Stimulated activated CD4-positive, alpha-beta T cell treated with anti-CD3 and anti-CD28 coated beads, Interleukin-15, amount 100 ng/mL, for 24 hours (primary cell): Measurements from ENCODE around the gene INSYN2B.

ENCODE experiments used
- DNase-seq: peaks from one replicate; pipeline ENCODE4 v3.0.0-alpha.2; 2020

The INSYN2B gene

DNA sequence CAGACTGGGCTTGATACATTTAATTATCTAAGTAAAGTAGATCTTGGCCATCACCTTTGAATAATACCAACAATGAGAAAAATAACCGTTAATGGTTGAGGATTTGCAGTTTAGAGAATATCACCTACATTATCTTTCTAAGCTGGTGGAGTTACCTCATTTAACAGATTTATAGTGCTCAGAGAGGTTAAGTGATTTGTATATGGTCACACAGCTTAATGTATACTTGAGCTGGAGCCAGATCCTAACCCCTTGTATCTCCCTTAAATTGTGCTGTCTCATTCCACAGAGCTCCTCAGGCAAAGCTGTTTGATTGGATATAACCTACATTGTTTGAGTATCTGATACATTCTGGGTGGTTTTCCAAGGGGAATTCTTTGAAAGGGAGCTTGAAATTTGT lies 57.8 kb downstream of the INSYN2B start:
- DNase-seq: no peak

DNA sequence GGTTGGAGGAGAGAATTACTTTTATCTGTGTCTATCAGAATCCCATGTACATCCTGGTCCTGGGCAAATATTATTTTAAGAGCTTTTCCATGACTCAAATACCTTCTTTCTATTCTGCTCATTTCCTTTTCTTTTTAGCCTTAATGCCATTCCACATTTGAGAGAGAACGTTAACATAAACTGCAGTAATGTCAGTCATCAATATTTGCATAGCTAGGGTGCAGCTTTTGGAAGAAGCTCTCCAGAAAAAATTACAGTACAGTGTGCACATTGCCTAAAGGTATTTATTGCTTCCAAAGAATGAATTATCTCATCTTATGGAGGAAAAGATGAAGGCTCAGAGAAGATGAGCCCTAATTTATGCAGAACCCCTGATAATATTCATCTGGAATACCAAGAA lies 58.3 kb downstream of the INSYN2B start:
- no peak for DNase-seq

DNA sequence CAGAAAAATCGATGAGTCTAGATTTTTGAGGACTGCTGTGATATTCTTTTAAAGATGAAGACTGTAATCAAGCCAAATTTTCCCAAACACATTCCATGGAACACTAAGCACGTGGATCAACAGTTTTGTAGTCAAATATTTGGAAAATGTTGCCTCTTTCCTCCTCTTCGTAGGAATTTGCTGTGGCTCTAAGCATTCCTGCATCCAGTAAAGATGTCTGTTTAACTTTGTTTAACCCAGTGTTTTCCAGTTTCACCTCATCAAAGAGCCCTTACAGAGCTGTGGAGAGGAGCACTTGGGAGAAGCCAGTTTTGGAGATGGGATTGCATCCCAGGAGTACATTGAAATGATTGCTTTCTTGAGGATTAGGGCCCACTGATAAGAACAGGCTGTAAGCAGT lies 58.9 kb downstream of the INSYN2B start:
- no peak for DNase-seq

DNA sequence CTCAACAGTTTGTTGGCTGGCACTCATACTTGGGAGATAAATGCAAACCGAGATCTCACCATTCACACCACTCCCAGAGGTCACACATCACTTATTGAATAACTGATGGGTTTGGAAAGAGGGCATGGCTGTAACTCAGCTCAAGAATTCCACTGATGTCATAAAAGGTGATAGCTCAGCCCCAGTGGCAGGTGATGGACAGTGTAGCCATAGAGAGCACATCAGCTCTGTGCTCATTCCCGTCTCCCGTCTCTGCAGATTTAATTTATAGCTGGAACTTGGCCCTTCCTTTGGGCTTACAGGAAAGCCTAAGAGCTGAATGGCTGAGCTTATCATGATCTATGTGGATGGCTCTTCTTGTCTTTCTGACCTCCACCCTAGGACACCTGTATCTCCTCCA lies 59.8 kb downstream of the INSYN2B start:
- DNase-seq: no peak

DNA sequence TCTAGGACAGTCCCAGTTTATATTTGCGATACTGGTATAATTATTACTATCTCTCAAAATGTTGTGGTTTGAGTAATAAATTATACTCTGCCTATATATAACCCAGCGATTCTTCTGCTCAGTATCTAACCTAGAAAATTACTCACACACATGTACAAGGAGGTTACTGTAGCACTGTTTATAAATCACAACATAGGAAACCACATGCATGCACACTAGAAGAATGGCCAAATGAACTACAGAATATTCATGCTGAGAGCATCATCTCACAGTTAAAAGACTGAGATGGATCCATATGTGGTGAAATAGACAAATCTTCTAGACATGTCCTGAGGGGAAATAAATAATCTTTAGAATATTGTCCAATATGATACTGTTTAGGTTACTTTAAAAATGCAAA lies 62.1 kb downstream of the INSYN2B start:
- no peak for DNase-seq

DNA sequence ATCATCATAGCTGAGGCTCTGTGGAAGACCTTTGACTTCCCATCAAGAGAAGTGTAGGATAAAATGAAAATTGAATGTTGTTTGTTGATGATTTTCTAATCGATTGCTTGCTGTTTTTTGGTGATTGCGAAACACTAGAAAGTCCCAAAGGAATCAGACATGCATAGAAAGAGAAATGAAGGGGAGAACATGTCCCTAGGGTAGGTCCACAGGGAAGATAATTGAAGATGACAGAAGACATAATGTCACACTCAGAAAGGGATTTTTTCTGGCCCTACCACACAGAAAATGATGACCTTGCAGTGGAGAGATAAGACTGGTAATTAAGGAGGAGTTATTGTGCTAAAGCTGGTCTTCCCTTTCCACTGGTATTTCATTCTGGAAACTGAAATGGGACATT lies 62.8 kb downstream of the INSYN2B start:
- DNase-seq: no peak

DNA sequence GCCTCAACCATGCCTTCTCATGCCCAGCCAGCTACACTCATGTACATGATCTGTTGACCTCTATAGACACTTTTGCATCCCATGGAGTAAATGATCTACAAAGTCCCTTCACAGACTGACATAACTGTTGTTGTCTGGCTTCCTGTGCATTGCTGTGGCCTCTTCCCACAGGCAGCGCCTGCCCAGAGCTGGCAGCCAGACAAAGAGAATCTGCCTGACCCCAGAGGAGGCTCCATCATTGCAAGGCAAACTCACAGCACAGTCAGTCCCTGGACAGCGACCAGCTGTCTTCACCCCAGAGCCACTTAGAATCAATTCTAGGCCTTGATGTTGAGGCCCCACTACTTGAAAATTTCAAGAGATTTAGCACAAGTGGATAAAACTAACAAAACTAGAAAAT lies 65.5 kb downstream of the INSYN2B start:
- DNase-seq: no peak

DNA sequence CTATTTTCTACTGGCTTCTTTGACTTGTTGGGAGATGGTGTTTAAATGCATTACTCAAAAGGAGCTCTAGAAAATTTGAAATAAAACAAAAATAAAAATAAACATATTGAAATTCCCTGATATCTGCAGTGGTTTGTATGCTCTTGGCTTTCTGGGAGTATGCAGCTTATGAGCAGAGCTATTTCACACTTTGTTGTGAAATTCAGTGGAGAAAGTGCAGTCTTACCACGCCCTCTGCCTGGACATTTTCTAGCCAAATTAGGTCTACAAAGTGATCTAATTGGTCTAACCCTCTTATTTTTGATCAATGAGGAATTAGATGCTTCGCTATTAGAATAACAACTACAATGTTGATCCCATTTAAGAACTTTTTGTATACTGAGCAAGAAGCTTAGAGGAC lies 66.8 kb downstream of the INSYN2B start:
- DNase-seq: no peak

DNA sequence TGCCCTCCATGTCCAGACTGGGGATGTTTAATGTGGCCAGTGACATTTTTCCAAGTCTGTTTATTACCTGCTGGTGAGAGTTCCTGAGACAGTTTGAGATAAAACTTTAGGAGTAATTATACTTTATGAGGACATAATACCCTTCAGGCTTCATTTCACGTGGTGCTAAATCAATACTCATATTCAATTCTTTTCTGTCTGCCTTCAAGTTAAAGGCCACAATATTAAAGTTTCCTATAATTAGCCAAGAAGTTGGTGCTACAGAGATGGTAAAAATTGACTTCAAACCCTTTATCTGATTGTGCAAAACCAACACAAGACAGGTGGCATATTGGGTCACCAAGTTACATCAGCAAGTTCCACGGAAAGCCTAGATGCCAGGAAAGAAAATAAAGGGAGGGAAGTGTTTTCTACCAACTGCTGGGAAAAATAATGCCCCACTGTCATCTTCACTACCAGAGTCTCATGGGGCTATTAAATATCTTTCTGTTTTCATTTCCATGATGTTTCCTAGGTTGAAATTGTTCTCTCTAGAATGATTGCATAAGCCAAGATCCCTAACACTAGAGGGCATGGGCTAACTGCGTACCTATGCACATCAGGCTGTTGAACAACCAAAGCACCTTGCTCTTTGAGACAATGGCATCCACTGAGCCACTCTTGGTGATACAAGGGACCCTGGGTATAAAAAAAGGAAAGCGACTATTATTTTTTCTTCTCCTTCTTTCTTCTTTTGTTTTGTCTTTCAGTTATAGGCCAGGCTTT lies 68.7 kb downstream of the INSYN2B start:
- no peak for DNase-seq

DNA sequence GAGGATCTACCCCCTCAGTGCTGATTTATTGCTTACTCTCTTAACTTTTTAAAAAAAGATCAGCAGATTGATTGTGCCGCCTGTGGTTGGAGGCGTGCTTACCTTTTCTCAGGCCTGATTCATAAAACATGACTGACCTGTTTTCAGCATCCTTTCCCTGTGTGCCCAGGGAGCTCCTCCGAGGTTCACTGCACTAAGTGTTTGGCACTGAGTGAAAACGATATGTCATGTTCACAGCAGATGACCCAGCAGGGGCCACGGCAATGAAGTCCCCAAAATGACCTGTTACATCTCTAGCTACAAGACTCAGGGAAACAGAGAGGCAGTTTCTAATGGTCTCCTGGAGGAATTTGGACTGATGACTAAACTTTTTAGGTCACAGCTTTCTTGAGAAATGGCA lies 69.9 kb downstream of the INSYN2B start:
- DNase-seq: no peak

DNA sequence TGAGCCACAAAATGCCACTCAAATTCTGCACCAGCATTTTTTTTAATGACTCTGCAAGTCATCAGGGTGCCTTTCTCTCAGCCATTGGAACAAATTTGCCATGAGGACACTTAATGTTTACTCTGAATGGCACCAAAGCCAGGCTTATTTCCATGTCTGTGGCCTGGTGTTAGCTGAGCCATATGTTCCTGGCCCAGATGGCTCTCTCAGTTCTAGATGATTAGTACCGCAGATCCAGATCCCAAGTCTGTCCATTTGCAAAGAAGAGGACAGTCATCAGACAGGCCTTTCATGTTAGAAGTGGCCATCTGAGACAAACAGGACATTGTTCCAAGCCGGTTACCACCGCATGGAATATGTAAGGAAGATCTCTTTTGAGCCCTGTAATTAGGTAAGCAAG lies 70.3 kb downstream of the INSYN2B start:
- DNase-seq: no peak

DNA sequence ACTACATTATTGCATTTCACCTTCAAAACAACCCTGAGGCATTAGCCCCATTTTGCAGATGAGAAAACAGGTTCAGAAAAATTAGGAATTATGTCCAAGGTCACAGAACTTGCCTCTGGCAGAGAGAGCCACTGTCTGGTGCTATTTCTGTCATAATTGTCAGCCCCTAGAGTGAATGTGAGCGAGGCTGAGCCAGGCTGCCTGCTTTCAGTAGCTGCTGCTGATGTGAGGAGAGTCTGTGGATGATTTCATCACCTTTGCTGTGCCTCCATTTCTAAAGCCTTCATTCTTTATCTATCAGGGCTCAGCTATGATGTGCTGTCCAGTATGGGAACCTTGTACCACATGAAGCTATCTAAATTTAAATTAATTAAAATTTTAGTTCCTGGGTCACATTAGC lies 71.4 kb downstream of the INSYN2B start:
- DNase-seq: no peak

DNA sequence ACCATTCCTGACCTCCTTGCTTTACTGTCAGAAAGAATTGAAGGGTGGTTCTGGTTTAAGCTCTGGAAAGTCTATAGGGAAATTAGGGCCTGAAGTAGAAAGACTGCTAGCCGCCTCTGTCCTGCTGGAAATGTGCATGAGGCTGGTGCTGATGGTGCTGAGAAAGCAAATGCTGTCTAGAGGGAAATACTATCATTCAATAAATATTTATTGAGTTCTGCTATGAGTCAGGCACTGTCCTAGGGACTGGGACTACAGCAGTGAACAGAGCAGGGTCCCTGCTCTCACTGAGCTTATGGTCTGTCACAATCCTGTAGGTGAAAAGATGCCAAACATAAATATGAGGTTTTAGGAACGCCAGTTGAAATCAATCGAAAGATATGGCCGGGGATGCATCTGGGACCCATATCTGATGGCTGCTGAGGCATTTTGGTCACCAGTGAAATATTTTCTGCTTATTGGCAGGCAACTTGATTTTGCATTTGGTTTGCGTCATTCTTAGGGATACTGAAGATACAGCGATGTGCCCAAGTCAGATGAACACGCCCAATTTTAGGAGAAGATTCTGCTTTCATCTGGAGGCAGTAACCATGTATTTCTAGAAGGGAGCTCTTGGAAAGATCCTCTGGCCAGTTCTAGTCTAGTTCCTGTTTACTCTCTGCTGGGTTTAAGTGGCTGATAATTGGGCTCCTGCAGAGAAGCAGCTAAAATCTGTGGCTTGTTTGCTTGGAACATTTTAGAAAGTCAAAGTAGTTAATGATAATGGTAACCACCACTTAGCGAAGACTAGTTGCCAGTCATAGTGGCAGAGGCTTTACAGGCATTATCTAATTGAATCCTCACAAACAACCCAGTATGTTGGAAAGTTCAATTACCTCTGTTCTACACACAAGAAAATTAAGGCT lies 73.3 kb downstream of the INSYN2B start:
- no peak for DNase-seq

DNA sequence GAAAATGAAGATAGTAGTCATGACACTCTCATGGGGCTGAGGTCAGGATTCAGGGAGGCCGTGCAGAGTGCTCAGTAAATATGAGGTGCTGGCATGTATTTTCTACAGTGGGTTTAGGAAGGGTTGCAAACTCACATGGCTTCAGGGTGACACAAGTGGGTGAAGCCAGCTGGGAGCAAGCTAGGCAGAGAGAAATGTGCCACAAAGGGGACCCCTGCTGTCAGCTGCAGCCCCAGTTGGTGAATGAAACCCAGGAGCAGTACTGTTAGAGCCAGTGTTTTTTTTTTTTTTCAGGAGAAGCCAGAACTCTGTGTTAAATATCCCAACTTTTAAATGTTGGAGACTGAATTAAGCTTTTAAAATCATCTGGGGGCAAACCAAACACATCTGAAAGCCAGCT lies 75.3 kb downstream of the INSYN2B start:
- DNase-seq: no peak

DNA sequence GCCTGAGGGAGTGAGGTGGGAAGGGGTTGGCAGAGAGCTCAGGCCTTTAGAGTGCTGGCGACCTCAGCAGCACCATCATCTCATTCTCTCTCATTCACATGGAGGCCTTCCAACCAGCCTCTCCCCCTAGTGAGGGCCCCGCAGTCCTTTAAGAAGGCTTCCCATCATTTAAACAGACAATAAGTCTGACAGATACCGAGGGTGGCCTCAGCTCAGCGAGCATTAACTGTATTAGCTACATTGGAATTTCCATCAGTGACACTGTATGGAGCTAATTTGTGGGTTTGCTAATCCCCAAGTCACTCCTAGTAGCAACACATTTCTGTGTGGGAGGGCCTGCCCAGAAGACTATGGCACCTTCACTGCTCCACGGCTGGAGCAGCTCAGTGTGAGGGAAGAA lies 75.8 kb downstream of the INSYN2B start:
- no peak for DNase-seq

DNA sequence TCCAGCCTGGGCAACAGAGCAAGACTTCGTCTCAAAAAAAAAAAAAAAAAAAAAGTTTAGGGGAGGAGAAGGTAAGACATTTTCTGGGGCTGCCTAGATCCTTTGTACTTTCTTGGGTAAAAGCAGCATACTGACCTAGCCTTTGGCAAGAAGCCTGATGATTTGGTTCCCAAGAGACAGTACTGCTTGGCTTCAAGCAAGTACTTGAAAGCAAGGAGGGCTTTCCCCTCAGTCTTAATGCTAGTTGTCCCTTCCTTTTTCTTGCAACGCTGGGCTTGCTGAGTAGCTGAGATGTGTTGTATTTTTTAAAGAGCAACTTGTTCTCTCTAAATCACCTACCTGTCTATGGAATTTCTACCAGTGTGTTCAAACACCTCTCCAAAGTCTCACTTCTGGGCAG lies 76.2 kb downstream of the INSYN2B start:
- no peak for DNase-seq

DNA sequence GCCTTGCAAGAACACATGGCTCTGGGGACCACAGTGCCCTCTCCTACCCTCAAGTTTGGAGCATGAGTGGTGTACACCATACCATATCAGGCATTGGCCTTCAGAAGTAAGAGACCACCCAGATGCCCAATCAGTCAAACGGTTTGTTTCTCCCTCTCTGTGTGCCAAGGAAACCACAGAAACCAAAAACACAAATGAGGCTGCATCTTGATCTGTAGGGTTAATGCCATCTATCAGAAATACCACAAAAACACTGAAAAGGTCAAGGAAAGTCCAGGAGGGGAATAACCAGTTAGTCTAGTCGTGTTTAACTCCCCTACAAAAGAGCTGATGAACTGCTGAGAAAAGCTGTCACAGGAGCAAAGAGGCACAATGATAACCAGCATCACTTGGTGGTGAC lies 78.4 kb downstream of the INSYN2B start:
- DNase-seq: no peak

DNA sequence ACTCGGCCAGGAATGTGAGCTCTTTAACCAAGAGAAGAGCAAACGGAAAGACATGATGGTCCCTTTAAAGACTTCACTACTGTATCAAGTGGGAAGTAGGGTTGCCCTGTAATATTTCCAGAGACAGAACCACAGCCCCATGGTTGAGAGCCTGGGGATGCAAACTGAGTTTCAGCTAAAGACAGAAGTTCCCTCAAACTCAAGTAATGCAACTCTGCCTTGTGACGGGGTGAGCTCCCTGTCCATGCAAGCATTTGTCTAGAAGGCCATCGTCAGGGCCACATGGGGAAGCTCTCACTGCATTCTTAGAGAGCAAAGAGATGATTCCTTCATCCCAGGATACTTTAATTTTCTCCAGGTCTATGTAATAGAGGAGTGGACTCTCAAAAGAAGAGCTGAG lies 82.8 kb downstream of the INSYN2B start:
- DNase-seq: no peak

DNA sequence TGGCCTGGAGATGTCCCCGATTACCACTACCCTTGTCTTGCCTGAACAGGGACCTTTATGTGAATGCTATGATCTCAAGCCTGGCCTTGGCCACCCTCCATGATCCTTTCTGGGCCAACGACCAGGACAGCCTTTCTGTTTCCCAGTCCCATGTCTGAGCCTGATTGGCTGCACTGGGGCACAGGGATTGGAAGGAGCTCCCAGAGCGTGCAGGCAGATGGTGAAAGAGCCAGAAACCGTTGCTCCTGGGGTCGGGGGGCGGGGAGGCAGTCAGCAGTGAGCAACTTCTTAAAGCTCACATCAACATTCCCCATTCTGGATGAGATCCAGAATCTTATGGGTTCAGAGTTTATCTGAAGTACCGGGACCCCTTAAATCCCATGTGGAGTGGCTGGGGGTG lies 84.4 kb downstream of the INSYN2B start:
- no peak for DNase-seq

DNA sequence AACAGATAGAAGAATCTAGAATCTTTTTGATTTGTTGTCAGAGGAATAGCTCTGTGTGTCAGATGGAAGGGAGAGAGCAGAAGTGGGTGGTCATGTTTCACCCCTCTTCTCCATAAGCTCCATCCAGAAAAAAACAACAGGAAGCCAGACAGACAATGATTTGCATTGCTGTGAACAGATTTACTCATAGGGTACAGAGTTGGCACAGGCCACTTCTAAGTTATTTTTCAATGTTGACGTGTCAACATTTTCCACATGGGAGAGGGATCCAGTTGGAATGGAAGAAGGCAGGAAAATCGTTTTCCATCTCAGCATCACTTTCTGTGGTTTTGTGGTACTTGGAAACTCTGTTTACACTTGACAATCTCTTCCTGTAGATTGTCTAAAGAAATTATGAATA lies 86.7 kb downstream of the INSYN2B start:
- no peak for DNase-seq

DNA sequence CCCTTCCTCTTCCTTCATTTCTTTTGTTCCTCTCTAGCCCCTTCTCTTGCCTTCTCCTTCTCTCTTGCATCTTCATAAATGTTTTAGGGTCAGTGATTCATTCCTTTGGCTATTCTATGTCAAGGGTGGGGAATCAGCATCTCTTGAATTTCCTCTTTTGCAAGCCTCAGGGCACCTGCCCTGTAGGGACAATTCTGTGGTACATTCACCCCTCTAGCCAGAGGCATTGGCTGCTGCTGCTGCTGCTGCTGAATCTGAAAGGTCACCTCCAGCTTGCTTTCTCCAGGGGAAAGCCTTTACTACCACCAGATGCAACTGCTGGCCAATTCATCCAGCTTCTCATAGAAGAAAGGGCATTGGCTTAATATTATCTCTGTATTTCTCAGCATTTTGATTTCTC lies 87.3 kb downstream of the INSYN2B start:
- DNase-seq: no peak

DNA sequence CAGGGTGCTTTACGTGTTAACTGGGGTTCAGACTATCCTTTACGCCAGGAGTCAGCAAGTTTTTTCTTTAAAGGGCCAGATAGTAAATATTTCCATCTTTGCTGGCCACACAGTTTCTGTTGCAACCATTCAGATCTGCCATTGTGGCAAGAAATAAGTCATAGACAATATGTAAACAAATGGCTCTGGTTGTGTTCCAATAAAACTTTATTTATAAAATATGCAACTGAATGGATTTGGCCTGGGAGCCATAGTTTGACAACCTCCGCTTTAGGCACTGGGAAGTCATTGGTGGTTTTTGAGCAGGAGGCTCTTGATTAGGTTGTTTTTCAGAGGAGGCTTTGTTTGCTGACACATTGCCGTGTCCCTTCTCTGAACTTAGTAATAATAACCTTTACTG lies 90.7 kb downstream of the INSYN2B start:
- DNase-seq: no peak

DNA sequence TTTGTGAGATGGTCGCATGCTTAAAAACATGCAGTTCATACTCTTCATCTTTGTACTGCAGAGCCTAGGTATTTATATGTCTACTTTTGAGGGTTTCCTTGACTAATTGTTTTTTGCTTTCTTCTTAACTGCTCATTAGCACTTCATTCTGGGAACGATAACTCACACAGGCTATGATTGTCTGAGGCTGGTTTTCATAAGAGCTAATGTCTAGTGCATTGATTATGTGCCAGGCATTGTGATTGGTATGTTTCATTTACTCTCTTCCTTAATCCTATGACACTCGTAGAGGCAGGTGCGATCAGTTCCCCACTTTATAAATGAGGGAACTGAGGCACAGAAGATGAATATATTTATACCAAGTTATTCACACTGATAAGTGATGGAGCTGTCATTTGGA lies 93.6 kb downstream of the INSYN2B start:
- DNase-seq: no peak

DNA sequence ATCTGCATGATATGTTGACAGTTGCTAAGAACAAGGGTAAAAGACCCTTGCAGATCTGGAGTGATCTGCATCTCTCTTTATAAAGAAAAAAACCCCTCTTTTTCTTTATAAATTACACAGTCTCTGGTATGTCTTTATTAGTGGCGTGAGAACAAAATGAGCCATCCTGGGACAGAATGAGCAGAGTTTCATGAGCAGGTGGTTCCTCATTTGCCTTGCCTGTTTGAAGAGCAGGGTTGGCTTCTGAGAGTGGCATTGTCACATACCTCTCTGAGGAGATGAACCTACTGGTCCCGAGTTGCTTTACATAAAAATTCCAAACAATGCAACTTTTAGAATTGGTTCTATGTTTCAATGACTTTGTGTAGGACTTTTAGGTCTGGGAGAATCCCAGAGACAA lies 94.3 kb downstream of the INSYN2B start:
- DNase-seq: no peak
